NOMO-1 treated with DMSO at 0.1 percent for 48 hours (cell line): ENCODE data around the gene HOXA9.

Source experiments
- DNase-seq: peaks from one replicate; lab custom pipeline; 2025; ENCODE audit not compliant: unreplicated experiment; lab: John Stamatoyannopoulos, UW

HOXA9 gene

GRCh38 chr7:27144781-27145164 lies 20.6 kb downstream of the HOXA9 start:
- DNase-seq = no peak

GRCh38 chr7:27143950-27144780 lies 21.2 kb downstream of the HOXA9 start:
- DNase-seq = no peak

GRCh38 chr7:27143023-27143949 lies 22.1 kb downstream of the HOXA9 start, which contains the start of gene HOXA5:
TSS of gene HOXA5 (minus strand) at chr7:27143681. CDS start at chr7:27143607, 74 bp downstream.
- no peak for DNase-seq

- no peak for DNase-seq
Measured at GRCh38 chr7:27142580-27143022, 22.7 kb downstream of the HOXA9 start.

GRCh38 chr7:27141923-27142579 lies 23.3 kb downstream of the HOXA9 start:
- DNase-seq = no peak

- no peak for DNase-seq
Measured at GRCh38 chr7:27141137-27141922, 24.0 kb downstream of the HOXA9 start.

DNA sequence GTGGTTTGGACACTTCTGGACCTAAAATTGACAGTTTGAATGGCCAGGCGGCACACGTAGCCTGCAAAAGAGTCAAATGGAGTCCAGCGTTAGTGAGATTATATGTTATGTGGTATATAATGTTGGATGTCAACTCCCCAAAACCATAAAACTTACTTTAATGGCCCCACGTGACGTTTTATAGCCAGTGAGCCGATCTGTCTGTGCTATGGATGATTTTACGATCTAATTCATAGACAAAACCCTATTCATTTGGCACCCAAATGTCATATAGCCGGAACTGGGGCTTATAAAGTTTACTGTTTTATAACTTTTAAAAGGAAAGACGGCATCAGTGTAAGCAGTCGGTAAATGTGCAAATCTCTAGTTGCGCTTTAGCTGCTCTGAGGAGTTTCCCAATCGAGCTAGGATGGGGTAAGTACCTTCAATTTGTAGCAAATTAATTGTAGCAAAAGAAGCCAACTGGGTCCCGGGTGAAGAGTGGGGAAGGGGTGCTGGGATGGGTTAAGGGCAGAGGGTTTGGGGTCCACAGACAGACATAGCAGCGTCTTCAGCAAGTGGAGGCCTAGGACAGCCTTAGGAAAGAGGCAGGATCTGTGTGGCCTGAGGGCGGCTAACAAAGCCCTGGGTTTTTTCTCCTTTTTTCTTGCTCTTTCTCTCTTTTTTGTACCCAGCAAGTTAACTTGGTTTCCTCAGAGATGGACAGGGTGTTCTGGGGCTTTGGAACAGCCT lies 25.0 kb downstream of the HOXA9 start:
- no peak for DNase-seq

DNA sequence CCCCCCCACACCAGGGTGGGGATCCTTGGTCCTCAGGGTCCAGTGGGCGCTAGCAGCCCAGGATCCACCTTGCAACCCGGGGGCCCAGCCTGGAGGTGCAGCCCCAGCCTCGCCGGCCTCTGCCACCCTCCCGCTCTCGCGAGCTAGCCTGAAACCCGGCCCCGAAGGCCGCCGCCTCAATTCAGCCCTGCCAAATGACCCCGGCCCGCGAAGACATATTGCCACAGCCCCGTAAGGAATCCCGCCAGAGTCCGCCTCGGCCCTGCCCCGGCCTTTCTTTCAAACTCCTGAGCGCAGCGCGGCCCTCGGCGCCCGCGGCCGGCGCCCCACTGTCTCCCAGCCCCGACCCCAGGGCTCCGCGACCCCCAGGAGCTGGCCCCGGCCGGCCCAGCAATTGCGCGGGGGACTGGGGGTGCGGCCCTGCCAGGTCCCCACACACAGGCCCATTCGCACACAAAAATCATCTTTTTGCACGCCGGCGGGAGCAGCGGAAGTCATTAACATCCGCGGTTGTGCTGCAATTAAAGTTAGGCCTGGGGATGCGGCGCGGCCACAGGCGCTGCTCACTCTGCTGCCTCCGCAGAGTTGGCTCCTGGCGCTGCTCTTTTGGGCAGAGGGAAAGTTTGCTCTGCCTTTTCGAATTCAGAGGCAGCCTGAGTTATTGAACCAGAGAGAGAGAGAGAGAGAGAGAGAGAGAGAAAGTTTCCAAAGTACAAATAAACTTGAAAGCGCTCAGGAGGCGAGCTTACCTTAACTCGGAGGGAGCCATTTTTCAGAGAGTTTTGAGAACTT lies 25.8 kb downstream of the HOXA9 start:
- DNase-seq = no peak

DNA sequence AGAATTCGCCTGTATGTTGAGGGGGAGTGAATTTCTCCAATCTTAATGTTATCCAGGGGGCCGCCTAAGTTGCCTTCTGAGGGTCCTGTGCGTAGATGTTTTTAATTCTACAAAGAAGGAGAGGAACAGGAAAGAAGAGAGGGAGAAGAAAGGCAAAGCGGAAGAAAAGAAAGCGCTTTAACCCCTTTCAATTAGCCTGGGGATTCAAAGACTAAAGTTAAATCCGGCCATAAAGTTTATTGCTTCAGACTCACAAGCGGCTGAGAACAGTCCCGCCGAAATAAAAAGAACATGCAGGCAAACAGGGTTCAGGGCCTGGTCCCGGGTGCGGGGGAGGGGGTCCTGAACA lies 26.4 kb downstream of the HOXA9 start:
- no peak for DNase-seq

- no peak for DNase-seq
Measured at GRCh38 chr7:27138472-27138871, 26.9 kb downstream of the HOXA9 start.

GRCh38 chr7:27137640-27138315 lies 27.6 kb downstream of the HOXA9 start:
- DNase-seq = no peak

DNA sequence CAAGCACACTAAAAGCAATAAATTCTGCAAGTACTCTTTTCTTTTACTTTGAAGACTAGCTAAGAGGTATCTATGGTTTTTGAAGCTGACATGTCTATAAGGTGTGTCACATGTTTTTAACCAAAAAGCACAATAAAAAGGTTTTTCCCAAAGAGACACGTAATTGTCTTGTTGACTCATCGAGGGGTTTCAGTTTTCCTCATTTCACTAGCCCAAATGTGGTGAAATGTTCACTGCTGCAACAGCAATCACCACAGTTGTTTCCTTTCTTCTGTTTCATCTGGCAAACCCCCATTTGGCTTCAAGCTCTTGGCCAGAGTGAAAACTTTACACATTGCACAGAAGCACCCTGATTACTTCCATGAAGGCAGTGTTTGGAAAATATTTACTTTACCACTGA lies 30.9 kb downstream of the HOXA9 start:
- peak; percentile 45 for DNase-seq

DNA sequence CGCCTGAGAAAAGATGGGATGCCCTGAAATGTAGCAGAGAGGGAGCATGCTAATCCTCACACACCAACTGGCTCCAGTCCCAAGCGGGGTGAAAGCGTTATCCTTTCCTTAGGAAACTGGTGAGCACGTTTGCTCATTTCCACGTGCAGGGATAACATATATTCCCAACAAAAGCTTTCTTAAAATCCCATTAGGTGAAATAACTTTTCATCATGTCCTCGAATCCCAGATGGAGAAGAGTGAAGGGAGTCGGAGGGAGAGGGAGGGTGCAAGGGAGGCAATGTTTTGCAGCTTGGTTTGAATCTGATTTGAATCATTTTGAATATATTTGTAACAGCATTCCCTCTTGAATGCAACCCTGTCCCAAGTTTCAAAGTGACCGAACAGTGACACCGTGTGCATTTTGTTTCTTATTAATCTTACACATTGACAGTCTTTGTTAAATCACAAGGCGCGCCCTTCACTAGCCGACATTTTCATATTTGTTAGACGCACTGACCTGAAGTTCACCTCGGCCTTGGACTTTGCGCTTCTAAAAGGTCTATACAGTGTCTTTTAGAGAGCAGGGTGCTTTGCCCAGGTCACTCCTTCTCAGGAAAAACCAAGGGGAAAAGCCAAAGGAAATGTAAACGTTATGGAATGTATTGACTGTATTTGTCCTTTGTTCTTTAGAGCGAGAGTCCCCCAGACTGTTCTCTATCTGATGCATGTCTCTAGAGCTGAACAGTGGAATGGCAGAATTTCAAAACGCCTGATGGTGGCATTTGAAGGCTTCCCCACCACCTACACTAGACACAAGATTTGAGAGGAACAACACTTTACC lies 31.7 kb downstream of the HOXA9 start:
- DNase-seq = no peak

DNA sequence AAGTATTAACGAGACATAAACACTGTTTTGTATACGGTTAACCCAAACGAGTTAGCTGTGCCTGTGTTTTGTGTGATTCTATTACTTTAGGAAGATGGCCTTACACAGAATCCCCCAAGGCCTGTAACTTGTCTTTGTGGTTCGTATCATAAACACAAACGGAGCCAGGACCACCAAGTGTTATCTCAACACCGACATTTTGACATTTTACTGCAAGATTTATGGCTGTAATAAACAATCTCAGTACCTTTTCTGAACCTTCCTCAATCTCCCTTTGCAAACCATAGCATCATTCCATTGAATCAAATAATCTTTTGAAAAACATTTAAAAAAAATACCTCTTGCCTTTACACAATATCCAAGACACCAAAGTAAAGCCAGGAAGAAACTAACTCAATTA lies 32.4 kb downstream of the HOXA9 start:
- no peak for DNase-seq

GRCh38 chr7:27132214-27132613 lies 33.1 kb downstream of the HOXA9 start:
- no peak for DNase-seq

GRCh38 chr7:27131390-27131819 lies 33.9 kb downstream of the HOXA9 start:
- DNase-seq = no peak

- DNase-seq = no peak
Measured at GRCh38 chr7:27130540-27131389, 34.6 kb downstream of the HOXA9 start, which contains the start of gene HOXA4. TSS of gene HOXA4 (minus strand) at chr7:27130757. CDS start at chr7:27130733, 24 bp downstream.
